Breast epithelium (tissue), 4 donors: ENCODE data around the gene RAET1G. TPM values are rescaled to one million over a fixed set of nuclear protein-coding genes. Genes with fewer than 3 reads are reported as not detected.
"Not testable (repeated sequence)": the region's sequence is repeated elsewhere in the genome, so short reads cannot be mapped to it uniquely, and the experiment has no call there.

Source experiments
- DNase-seq, 2 donors: peaks; one replicate each; pipeline ENCODE4 v3.0.0-alpha.2; 2019; ENCODE audit warnings: low spot score in 2 of 2
- H3K27ac ChIP-seq, 2 donors: fragments of 200-600 bp; sonication (generic) in 1 of 2; one replicate each; pipeline ENCODE4 v1.5.1; 2016 to 2019; ENCODE audit warnings: mild to moderate bottlenecking in 1 of 2
- H3K27me3 ChIP-seq, 2 donors: fragments of 200-600 bp; sonication (generic) in 1 of 2; one replicate each; pipeline versions ENCODE4 v1.5.1 to v1.6.0; 2017 to 2019; ENCODE audit warnings: control low read depth in 1 of 2, mild to moderate bottlenecking in 1 of 2
- H3K36me3 ChIP-seq: fragments of 200-600 bp; one replicate; pipeline ENCODE4 v1.5.1; 2019
- H3K4me1 ChIP-seq, 2 donors: fragments of 200-600 bp; sonication (generic); one replicate each; pipeline ENCODE4 v1.5.1; 2016 to 2019; ENCODE audit warnings: control low read depth in 1 of 2
- H3K4me3 ChIP-seq, 3 donors: fragments of 200-600 bp; sonication (generic); 1 replicate in 2 of 3; 2 replicates in 1 of 3; pipeline ENCODE4 v1.5.1; 2016 to 2019; ENCODE audit warnings: mild to moderate bottlenecking in 3 of 3, moderate library complexity in 2 of 3
- H3K9me3 ChIP-seq, 2 donors: fragments of 200-600 bp; sonication (generic) in 1 of 2; one replicate each; pipeline ENCODE4 v1.5.1; 2016 to 2019; ENCODE audit warnings: control low read depth in 1 of 2
- CTCF ChIP-seq, 3 donors: fragments of 450-650 bp; IDR thresholded peaks; one replicate each; pipeline ENCODE4 v1.5.1; 2016 to 2017; ENCODE audit warnings: antibody characterized with exemption in 3 of 3, mild to moderate bottlenecking in 3 of 3, moderate library complexity in 3 of 3
- POLR2A ChIP-seq: fragments of 450-650 bp; IDR thresholded peaks from one replicate; pipeline ENCODE4 v1.6.1; 2016; ENCODE audit warnings: antibody characterized with exemption, mild to moderate bottlenecking, moderate library complexity
- POLR2AphosphoS5 ChIP-seq, 3 donors: sonication (generic); formaldehyde crosslinking; IDR thresholded peaks; one replicate each; pipeline ENCODE4 v1.6.1; 2017; ENCODE audit warnings: antibody characterized with exemption in 3 of 3
- intact Hi-C: fragments of 100-400 bp; cut with DNase I; formaldehyde crosslinking; loops from one replicate; pipeline ENCODE4 v1.15.1; 2023; ENCODE audit warnings: low total_unique reads
- total RNA-seq, 3 donors: library from RNA; depleted of rRNA; stranded (reverse); fragments of >200 nt; gene quantifications; one replicate each; pipeline ENCODE4 v1.1.0, GENCODE V29; 2016

The RAET1G gene
- total RNA-seq, 3 donors from 2014 or later: 2.2 TPM; not detected in 2

DNA sequence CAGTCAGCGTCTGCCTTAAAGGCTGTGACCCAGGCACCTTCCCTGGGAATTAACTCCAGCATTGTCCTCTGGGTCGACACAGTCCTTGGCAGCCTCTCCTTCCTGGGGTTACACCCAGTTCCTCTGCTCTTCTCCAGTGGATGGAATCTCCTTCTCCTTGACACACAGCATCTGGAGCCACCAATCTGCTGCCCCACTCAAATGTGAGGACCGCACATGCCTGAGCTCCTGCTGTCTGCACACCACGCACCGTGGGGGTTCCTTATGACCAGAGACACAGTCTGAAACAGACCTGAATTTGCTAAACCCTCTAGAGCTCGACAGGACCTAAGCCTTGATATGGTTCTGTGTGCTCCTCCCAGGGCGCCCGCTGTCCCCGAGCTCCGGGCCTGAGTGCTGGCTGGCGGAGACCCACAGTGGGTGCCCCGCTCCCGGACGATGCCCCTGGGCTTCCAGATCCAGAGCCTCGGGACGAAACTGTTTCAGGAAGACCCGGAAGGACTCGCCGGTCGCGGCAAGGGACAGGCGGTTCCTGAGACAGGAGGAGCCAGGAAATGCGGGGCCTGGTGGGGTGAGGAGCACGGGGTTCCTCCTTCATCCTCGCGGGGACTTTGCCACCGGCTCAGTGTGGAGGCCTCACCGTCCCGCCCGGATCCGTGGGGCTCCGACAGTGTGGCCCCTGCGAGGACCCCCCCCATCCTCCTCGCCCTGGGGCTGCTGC lies 2.5 kb upstream of the RAET1G start:
- no peaks in the 10 kb centered on the region for H3K36me3 ChIP-seq
- no peaks in the 10 kb centered on the region for H3K27me3 ChIP-seq
- peak overlapping the region; percentile 43 to 66 (median 59) for H3K4me3 ChIP-seq
- DNase-seq: no peak
- peak overlapping the region; percentile 66 to 68 for H3K27ac ChIP-seq
- intact Hi-C loops: loop anchor here (5.0 kb wide), 1 partner anchor 88 kb away; no protein-coding TSS in a partner anchor
- peaks cover 0 to 4% of the 10 kb centered on the region in 2 donors for H3K4me1 ChIP-seq
- TF ChIP-seq CTCF (IDR thresholded peaks at IDR 0.05) (no peak), POLR2AphosphoS5 (IDR thresholded peaks at IDR 0.05) (no peak), POLR2A (no peak)
- H3K9me3 ChIP-seq: no peaks in the 10 kb centered on the region

- no peak overlapping the region for H3K4me3 ChIP-seq
- intact Hi-C loops: loop anchor here (5.0 kb wide), 1 partner anchor 88 kb away; no protein-coding TSS in a partner anchor
- no peaks in the 10 kb centered on the region for H3K9me3 ChIP-seq
- no peaks in the 10 kb centered on the region for H3K27me3 ChIP-seq
- no peaks in the 10 kb centered on the region for H3K36me3 ChIP-seq
- peaks cover 0 to 4% of the 10 kb centered on the region in 2 donors for H3K4me1 ChIP-seq
- no peak overlapping the region for H3K27ac ChIP-seq
- DNase-seq: no peak
- TF ChIP-seq CTCF (IDR thresholded peaks at IDR 0.05) (no peak), POLR2AphosphoS5 (IDR thresholded peaks at IDR 0.05) (no peak), POLR2A (no peak)
Observed at GRCh38 chr6:149924933-149925252, 2.0 kb upstream of the RAET1G start.

DNA sequence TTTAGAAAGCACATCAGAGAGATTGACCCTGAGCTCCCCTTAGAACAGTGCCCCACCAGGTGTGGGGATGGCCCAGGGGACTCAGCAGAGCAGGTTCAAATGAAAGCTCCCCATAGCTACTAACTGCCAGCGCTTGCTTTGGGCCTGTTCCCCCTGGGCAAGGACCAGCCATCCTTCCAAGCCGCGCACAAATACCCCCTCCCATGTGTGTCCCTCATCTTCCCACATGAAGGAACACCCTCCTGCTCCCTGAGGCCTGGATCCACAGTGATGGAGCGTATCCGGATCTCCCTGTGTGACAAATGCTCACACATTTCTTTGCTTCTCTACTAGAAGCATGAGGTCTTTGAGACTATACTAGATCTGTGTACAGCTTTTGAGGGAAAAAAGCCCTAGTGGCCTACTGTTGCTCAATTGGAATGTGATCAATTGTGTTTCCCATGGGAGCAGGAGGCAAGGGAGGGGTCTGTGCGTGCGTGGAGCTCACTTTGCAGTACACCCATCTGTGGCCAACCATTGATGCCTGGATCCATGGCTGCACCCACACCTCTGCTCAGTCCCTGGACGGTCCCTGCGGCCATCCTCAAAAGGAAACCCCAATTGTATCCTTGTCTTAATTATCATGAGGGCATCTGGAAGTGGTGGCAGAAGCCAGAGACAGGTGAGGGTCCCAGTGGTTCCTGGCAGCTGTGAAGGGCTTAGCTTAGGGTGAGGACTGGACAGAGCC lies 1.4 kb upstream of the RAET1G start:
- no peak for TF ChIP-seq POLR2AphosphoS5 (IDR thresholded peaks at IDR 0.05)
- no peak for TF ChIP-seq POLR2A
- no peak for TF ChIP-seq CTCF (IDR thresholded peaks at IDR 0.05)
- Histone ChIP-seq H3K36me3 (no peaks in the 10 kb centered on the region), H3K4me1 (peaks cover 0 to 4% of the 10 kb centered on the region in 2 donors), H3K27me3 (no peaks in the 10 kb centered on the region), H3K9me3 (no peaks in the 10 kb centered on the region), H3K27ac (no peak overlapping the region), H3K4me3 (no peak overlapping the region)
- DNase-seq: no peak
- intact Hi-C loops: no loop called here

DNA sequence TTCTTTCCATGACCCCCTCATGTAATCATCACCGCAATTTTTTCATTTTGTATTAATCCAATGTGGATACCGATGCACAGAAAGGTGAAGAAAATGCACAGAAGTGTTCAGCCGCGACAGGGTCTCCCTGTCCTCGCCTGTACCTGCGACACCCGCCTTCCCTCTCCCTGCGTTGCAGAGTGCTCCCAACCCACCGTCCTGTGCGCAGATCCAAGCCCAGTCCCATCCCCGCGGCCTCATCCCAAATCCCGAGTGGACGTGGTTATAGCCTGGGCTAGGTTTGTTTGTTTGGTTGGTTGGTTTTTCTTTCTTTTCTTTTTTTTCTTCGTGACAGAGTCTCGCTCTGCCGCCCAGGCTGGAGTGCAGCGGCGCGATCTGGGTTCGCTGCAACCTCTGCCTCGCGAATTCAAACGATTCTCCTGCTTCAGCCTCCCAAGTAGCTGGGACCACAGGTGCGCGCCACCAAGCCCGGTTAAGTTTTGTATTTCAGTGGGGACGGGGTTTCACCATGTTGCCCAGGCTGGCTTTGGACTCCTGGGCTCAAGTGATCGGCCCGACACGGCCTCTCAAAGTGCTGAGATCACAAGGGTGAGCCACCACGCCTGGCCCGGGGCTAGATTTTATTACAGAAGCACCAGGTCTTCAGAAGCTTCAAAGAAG lies 536 bp upstream of the RAET1G start:
- DNase-seq: peak in 1 of 2 donors; percentile 28
- peaks cover 0 to 4% of the 10 kb centered on the region in 2 donors for H3K4me1 ChIP-seq
- no peaks in the 10 kb centered on the region for H3K27me3 ChIP-seq
- intact Hi-C loops: no loop called here
- H3K4me3 ChIP-seq: peak overlapping the region; percentile 38 to 79 (median 59)
- H3K27ac ChIP-seq: peak overlapping the region in 1 of 2 donors; percentile 6
- no peaks in the 10 kb centered on the region for H3K36me3 ChIP-seq
- TF ChIP-seq CTCF (IDR thresholded peaks at IDR 0.05) (no peak), POLR2AphosphoS5 (IDR thresholded peaks at IDR 0.05) (peak in 1 of 3 donors; percentile 6)
- no peaks in the 10 kb centered on the region for H3K9me3 ChIP-seq

GRCh38 chr6:149922091-149922490 lies 830 bp downstream of the RAET1G start:
- intact Hi-C loops, H3K9me3 ChIP-seq, H3K27ac ChIP-seq, H3K4me1 ChIP-seq, DNase-seq, H3K27me3 ChIP-seq, H3K36me3 ChIP-seq: not testable (repeated sequence)
- peak overlapping the region in 1 of 3 donors; percentile 79 for H3K4me3 ChIP-seq
